Keratinocyte (primary cell): ENCODE data around the gene CMKLR1. TPM values are rescaled to one million over a fixed set of nuclear protein-coding genes. Genes with fewer than 3 reads are reported as not detected.

ENCODE experiments used
- DNase-seq: peaks from one replicate; pipeline ENCODE4 v3.0.0-alpha.2; 2011; ENCODE audit warnings: low read depth, missing footprints, low spot score
- FAIRE-seq: peaks from 2 replicates; lab custom pipeline; 2011; peaks lifted over from hg19 to GRCh38; lab: Jason Lieb, UNC
- H2AFZ ChIP-seq: 2 replicates; pipeline ENCODE4 v1.6.0; 2012; ENCODE audit warnings: low read length, control low read depth, inconsistent platforms; ENCODE audit not compliant: control insufficient read depth
- H3K27ac ChIP-seq: 2 replicates; pipeline ENCODE4 v1.5.1; 2011; ENCODE audit warnings: low read length; ENCODE audit not compliant: control insufficient read depth, insufficient read depth
- H3K27me3 ChIP-seq: 3 replicates; pipeline ENCODE4 v1.6.0; 2011; ENCODE audit warnings: low read length; ENCODE audit not compliant: control insufficient read depth, insufficient read depth; ENCODE audit errors: extremely low read depth
- H3K36me3 ChIP-seq, 2 experiments: 2 replicates in 1 of 2; 3 replicates in 1 of 2; pipeline ENCODE4 v1.5.1; 2011; ENCODE audit warnings: low read length in 2 of 2, mild to moderate bottlenecking in 1 of 2; ENCODE audit not compliant: control insufficient read depth in 2 of 2, insufficient read depth in 2 of 2; ENCODE audit errors: extremely low read depth in 1 of 2
- H3K4me1 ChIP-seq: 3 replicates; pipeline ENCODE4 v1.5.1; 2011; ENCODE audit warnings: low read length; ENCODE audit not compliant: control insufficient read depth, insufficient read depth; ENCODE audit errors: extremely low read depth
- H3K4me2 ChIP-seq: 3 replicates; pipeline ENCODE4 v1.6.0; 2011; ENCODE audit warnings: low read depth, low read length; ENCODE audit not compliant: control insufficient read depth, insufficient read depth; ENCODE audit errors: extremely low read depth
- H3K4me3 ChIP-seq, 3 experiments: fragments of 200-600 bp in 1 of 3; sonication (generic) in 1 of 3; 2 replicates in 2 of 3; 3 replicates in 1 of 3; pipeline ENCODE4 v1.5.1; 2011 to 2016; ENCODE audit warnings: low read length in 3 of 3, mild to moderate bottlenecking in 3 of 3, control low read depth in 2 of 3, inconsistent platforms in 1 of 3, low read depth in 1 of 3, mixed read lengths in 1 of 3, mixed run types in 1 of 3, moderate library complexity in 1 of 3; ENCODE audit not compliant: control insufficient read depth in 2 of 3, insufficient read depth in 2 of 3; ENCODE audit errors: extremely low read depth in 1 of 3
- H3K79me2 ChIP-seq: 2 replicates; pipeline ENCODE4 v1.6.0; 2012; ENCODE audit warnings: low read length; ENCODE audit not compliant: control insufficient read depth, insufficient read depth
- H3K9ac ChIP-seq: 3 replicates; pipeline ENCODE4 v1.6.0; 2011; ENCODE audit warnings: low read length; ENCODE audit not compliant: control insufficient read depth, insufficient read depth; ENCODE audit errors: extremely low read depth
- H3K9me1 ChIP-seq: 3 replicates; pipeline ENCODE4 v1.6.0; 2011; ENCODE audit warnings: low read length; ENCODE audit not compliant: control insufficient read depth, insufficient read depth; ENCODE audit errors: extremely low read depth
- H3K9me3 ChIP-seq: 2 replicates; pipeline ENCODE4 v1.5.1; 2012; ENCODE audit warnings: low read depth, low read length; ENCODE audit not compliant: control insufficient read depth
- H4K20me1 ChIP-seq: 3 replicates; pipeline ENCODE4 v1.6.0; 2011; ENCODE audit warnings: low read length; ENCODE audit not compliant: control insufficient read depth, insufficient read depth; ENCODE audit errors: extremely low read depth
- EZH2 ChIP-seq: IDR thresholded peaks from one replicate; pipeline ENCODE4 v1.6.1; 2012; ENCODE audit warnings: inconsistent platforms, mild to moderate bottlenecking, low read length, moderate library complexity
- dilution Hi-C: fragments of 300-500 bp; cut with MboI; formaldehyde crosslinking; loops from one replicate; pipeline ENCODE4 v1.7.0; 2020; ENCODE audit warnings: low sequenced_read_pairs; ENCODE audit not compliant: extremely low pct_ligation_motif_present
- polyA plus RNA-seq, 5 experiments: library from polyadenylated mRNA; depleted of rRNA in 3 of 5; stranded (reverse) in 3 of 5; stranded (forward) in 1 of 5; unstranded in 1 of 5; fragments of >200 nt; gene quantifications; 1 replicate in 1 of 5; 2 replicates in 3 of 5; 3 replicates in 1 of 5; pipeline versions ENCODE4 v1.2.1 to v1.2.3, GENCODE V29; 2011 to 2012; ENCODE audit warnings: missing spikeins in 2 of 5, low read depth in 1 of 5, low replicate concordance in 1 of 5
- TF ChIP-seq, protein P1 (sequence below), 3 experiments: IDR thresholded peaks in 1 of 3; conservative IDR thresholded peaks in 1 of 3; optimal IDR thresholded peaks in 1 of 3; 2 replicates in 2 of 3; 3 replicates in 1 of 3; pipeline versions ENCODE3 to v1.5.1; 2011; ENCODE audit warnings: low read length in 3 of 3, mild to moderate bottlenecking in 3 of 3, moderate library complexity in 2 of 3, control low read depth in 1 of 3, inconsistent platforms in 1 of 3; ENCODE audit not compliant: insufficient read depth in 2 of 3; ENCODE audit errors: extremely low read depth in 1 of 3

CMKLR1 gene
- polyA plus RNA-seq, 1 donor (not counting 4 experiments of a cell fraction or from before 2014, with no cell fraction given) = not detected

DNA sequence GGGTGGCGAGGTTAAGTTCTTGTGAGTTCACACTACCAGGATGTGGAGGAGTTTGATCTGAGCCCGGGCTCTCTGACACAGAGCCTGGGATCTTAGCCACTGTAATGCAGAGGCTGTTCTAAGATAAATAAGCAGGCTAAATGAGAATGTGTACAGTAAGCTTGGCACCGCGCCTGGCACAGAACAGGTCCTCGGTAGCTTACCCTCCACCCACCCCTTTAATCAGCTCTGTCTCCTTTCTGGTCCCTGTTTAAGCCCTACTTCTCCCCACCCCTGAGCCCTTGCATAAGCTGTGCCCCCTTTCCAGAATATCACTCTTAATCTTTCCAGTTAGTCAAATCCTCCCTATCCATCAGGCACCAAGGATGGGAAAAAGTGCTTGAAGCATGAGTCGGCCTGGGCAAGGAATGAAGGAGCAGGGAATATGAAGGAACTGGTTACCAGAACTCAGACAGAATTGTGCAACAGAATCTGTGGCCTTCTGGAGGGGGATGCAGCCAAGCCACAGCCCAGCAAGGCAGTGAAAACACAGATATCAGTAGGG is 32.8 kb upstream of the CMKLR1 start:
- Histone ChIP-seq H3K4me2 (no peak overlapping the region), H3K9ac (no peak overlapping the region), H3K79me2 (no peaks in the 10 kb centered on the region), H3K4me1 (no peaks in the 10 kb centered on the region), H3K9me3 (peaks cover 2% of the 10 kb centered on the region), H2AFZ (no peak overlapping the region), H4K20me1 (no peaks in the 10 kb centered on the region), H3K27me3 (no peaks in the 10 kb centered on the region), H3K36me3 (no peaks in the 10 kb centered on the region), H3K27ac (no peak overlapping the region), H3K9me1 (no peaks in the 10 kb centered on the region), H3K4me3 (no peak overlapping the region)
- TF ChIP-seq, protein P1, sequence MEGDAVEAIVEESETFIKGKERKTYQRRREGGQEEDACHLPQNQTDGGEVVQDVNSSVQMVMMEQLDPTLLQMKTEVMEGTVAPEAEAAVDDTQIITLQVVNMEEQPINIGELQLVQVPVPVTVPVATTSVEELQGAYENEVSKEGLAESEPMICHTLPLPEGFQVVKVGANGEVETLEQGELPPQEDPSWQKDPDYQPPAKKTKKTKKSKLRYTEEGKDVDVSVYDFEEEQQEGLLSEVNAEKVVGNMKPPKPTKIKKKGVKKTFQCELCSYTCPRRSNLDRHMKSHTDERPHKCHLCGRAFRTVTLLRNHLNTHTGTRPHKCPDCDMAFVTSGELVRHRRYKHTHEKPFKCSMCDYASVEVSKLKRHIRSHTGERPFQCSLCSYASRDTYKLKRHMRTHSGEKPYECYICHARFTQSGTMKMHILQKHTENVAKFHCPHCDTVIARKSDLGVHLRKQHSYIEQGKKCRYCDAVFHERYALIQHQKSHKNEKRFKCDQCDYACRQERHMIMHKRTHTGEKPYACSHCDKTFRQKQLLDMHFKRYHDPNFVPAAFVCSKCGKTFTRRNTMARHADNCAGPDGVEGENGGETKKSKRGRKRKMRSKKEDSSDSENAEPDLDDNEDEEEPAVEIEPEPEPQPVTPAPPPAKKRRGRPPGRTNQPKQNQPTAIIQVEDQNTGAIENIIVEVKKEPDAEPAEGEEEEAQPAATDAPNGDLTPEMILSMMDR (optimal IDR thresholded peaks at IDR 0.05 in 1 of 3, IDR thresholded peaks at IDR 0.05 in 1 of 3, conservative IDR thresholded peaks at IDR 0.05 in 1 of 3; ENCODE audit: extremely low read depth in 1 of 3, insufficient read depth in 2 of 3, low read length in 3 of 3) = no peak
- TF ChIP-seq EZH2 = no peak
- dilution Hi-C loops = no loop called here
- DNase-seq (no peak), FAIRE-seq (no peak)

DNA sequence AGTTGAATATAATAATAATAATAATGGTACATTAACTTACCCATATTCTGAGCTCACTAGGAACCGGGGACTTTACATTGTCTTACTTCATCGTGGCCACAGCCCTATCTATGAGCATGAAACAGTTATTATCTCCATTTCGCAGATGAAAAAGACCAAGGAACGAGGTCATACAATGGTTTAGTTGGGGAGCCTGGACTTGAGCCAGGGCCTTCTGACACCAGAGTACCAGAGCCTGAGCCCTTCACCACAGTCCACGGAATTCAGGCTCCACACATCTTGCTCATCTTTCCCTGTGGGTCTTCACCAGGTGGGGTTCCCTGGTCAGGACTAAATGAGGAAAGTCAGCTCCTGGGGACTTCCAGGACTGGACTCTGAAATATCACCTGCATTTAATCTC is 31.3 kb upstream of the CMKLR1 start:
- no peak overlapping the region for H3K27ac ChIP-seq
- no peak overlapping the region for H3K9ac ChIP-seq
- peaks cover 2% of the 10 kb centered on the region for H3K9me3 ChIP-seq
- no peak overlapping the region for H2AFZ ChIP-seq
- no peaks in the 10 kb centered on the region for H4K20me1 ChIP-seq
- no peak overlapping the region for H3K4me3 ChIP-seq
- no peaks in the 10 kb centered on the region for H3K4me1 ChIP-seq
- H3K79me2 ChIP-seq = no peaks in the 10 kb centered on the region
- H3K27me3 ChIP-seq = no peaks in the 10 kb centered on the region
- H3K9me1 ChIP-seq = no peaks in the 10 kb centered on the region
- H3K4me2 ChIP-seq = no peak overlapping the region
- no peaks in the 10 kb centered on the region for H3K36me3 ChIP-seq
- TF ChIP-seq, protein P1 (optimal IDR thresholded peaks at IDR 0.05 in 1 of 3, IDR thresholded peaks at IDR 0.05 in 1 of 3, conservative IDR thresholded peaks at IDR 0.05 in 1 of 3; ENCODE audit: extremely low read depth in 1 of 3, insufficient read depth in 2 of 3, low read length in 3 of 3) = no peak
- no peak for TF ChIP-seq EZH2
- DNase-seq (no peak), FAIRE-seq (no peak)
- dilution Hi-C loops = no loop called here
